ENCODE results near the gene KRTAP5-6. TPM values are rescaled to one million over a fixed set of nuclear protein-coding genes. Genes with fewer than 3 reads are reported as not detected.

Gene KRTAP5-6
- total RNA-seq, 1 experiment from 2014 or later, result not detected

GRCh38 chr11:1655168-1656060 lies 41.6 kb upstream of the KRTAP5-6 start:
- POLR2A ChIA-PET, result no interaction called here
- TF ChIP-seq CEBPB (IDR thresholded peaks at IDR 0.05; ENCODE audit: low read depth) (no peak), SIN3A (IDR thresholded peaks at IDR 0.05; ENCODE audit: low read depth) (no peak), ZFX (IDR thresholded peaks at IDR 0.05) (no peak), REST (IDR thresholded peaks at IDR 0.05; ENCODE audit: low read depth) (no peak), TCF7L2 (IDR thresholded peaks at IDR 0.05; ENCODE audit: borderline replicate concordance, extremely low read depth, insufficient read depth, insufficient read length) (no peak), EZH2phosphoT487 (IDR thresholded peaks at IDR 0.05; ENCODE audit: borderline replicate concordance) (no peak), ATF3 (IDR thresholded peaks at IDR 0.05) (no peak), ZBTB33 (IDR thresholded peaks at IDR 0.05; ENCODE audit: extremely low read depth, insufficient replicate concordance, low read length) (no peak), POLR2AphosphoS5 (IDR thresholded peaks at IDR 0.05; ENCODE audit: low read depth, low read length) (no peak), MAX (IDR thresholded peaks at IDR 0.05) (no peak)
- ATAC-seq (no peak), DNase-seq (ENCODE audit: low read depth, low spot score) (no peak)
- H3K9me3 ChIP-seq (ENCODE audit: control insufficient read depth in 1 of 2, insufficient read depth in 1 of 2, low read depth in 1 of 2, low read length in 2 of 2), result no peaks in the 10 kb centered on the region
- peaks cover 0 to 7% of the 10 kb centered on the region in 2 experiments; a peak in 3 of 4 replicates for H3K4me1 ChIP-seq (ENCODE audit: control insufficient read depth in 1 of 2, insufficient read depth in 2 of 2, low read length in 2 of 2)
- CTCF ChIA-PET, result interaction anchor here (0.7 kb wide), 1 partner anchor 177 kb away, joined by 3 read pairs; no protein-coding TSS in a partner anchor
- H2AFZ ChIP-seq (ENCODE audit: low read depth, low read length, poor library complexity, severe bottlenecking), result no peak overlapping the region
- no peaks in the 10 kb centered on the region for H3K9me2 ChIP-seq (ENCODE audit: insufficient read depth)
- no TSS peak for BruUV-seq (replicated peaks)
- peak overlapping the region; percentile 12; the same call in 1 of the 2 replicates for H3K27ac ChIP-seq (ENCODE audit: low read depth, low read length)
- H3K27me3 ChIP-seq (ENCODE audit: insufficient read depth, low read length), result no peaks in the 10 kb centered on the region
- H3K79me2 ChIP-seq (ENCODE audit: insufficient read depth, low read length), result no peaks in the 10 kb centered on the region
- H3K36me3 ChIP-seq (ENCODE audit: control insufficient read depth in 1 of 2, insufficient read depth in 2 of 2, low read length in 2 of 2), result no peaks in the 10 kb centered on the region
- no peak overlapping the region for H3K9ac ChIP-seq (ENCODE audit: low read length)
- H4K20me1 ChIP-seq (ENCODE audit: insufficient read depth), result no peaks in the 10 kb centered on the region
- intact Hi-C loops (cut with micrococcal nuclease), result no loop called here
- H3K4me2 ChIP-seq (ENCODE audit: low read length), result no peak overlapping the region
- RAD21 ChIA-PET (ENCODE audit: low non-redundant PET in 1 of 2, low total read pairs in 2 of 2, uncharacterized antibody in 2 of 2, unreplicated experiment in 2 of 2), result no interaction called here
- no peak overlapping the region for H3K4me3 ChIP-seq (replicated peaks in 1 of 2; ENCODE audit: low read depth in 1 of 2, low read length in 2 of 2)
